ENCODE measurements around the gene LY86. TPM values are rescaled to one million over a fixed set of nuclear protein-coding genes. Genes with fewer than 3 reads are reported as not detected.
"Not testable (repeated sequence)": the region's sequence is repeated elsewhere in the genome, so short reads cannot be mapped to it uniquely, and the experiment has no call there.

LY86 gene
- total RNA-seq, 1 donor from 2014 or later: not detected

GRCh38 chr6:6600875-6601274 is 12.4 kb downstream of the LY86 start:
- H3K4me3 ChIP-seq: no peak overlapping the region
- H3K36me3 ChIP-seq: no peaks in the 10 kb centered on the region
- DNase-seq (ENCODE audit: low spot score in 2 of 2): no peak
- no peaks in the 10 kb centered on the region for H3K27me3 ChIP-seq
- intact Hi-C loops (cut with DNase I): no loop called here
- TF ChIP-seq CTCF (IDR thresholded peaks at IDR 0.05): no peak
- H3K27ac ChIP-seq: no peak overlapping the region
- peaks cover 0 to 5% of the 10 kb centered on the region in 2 donors for H3K9me3 ChIP-seq
- no peaks in the 10 kb centered on the region for H3K4me1 ChIP-seq

- no peaks in the 10 kb centered on the region for H3K27me3 ChIP-seq
- H3K4me1 ChIP-seq: no peaks in the 10 kb centered on the region
- DNase-seq (ENCODE audit: low spot score in 2 of 2): no peak
- intact Hi-C loops (cut with DNase I): no loop called here
- peaks cover 0 to 5% of the 10 kb centered on the region in 2 donors for H3K9me3 ChIP-seq
- no peaks in the 10 kb centered on the region for H3K36me3 ChIP-seq
- H3K4me3 ChIP-seq: no peak overlapping the region
- no peak for TF ChIP-seq CTCF (IDR thresholded peaks at IDR 0.05)
- no peak overlapping the region for H3K27ac ChIP-seq
These were observed 13.7 kb downstream of the LY86 start for GRCh38 chr6:6602262-6602661.

GRCh38 chr6:6603317-6603716 is 14.8 kb downstream of the LY86 start:
- intact Hi-C loops (cut with DNase I): no loop called here
- DNase-seq (ENCODE audit: low spot score in 2 of 2): no peak
- Histone ChIP-seq H3K27ac (no peak overlapping the region), H3K36me3 (no peaks in the 10 kb centered on the region), H3K9me3 (peaks cover 0 to 5% of the 10 kb centered on the region in 2 donors), H3K4me1 (no peaks in the 10 kb centered on the region), H3K4me3 (no peak overlapping the region), H3K27me3 (no peaks in the 10 kb centered on the region)
- TF ChIP-seq CTCF (IDR thresholded peaks at IDR 0.05): no peak

- Histone ChIP-seq H3K9me3 (peaks cover 0 to 5% of the 10 kb centered on the region in 2 donors), H3K27me3 (no peaks in the 10 kb centered on the region), H3K4me3 (no peak overlapping the region), H3K4me1 (no peaks in the 10 kb centered on the region), H3K36me3 (no peaks in the 10 kb centered on the region), H3K27ac (no peak overlapping the region)
- intact Hi-C loops (cut with DNase I): no loop called here
- TF ChIP-seq CTCF (IDR thresholded peaks at IDR 0.05): no peak
- no peak for DNase-seq (ENCODE audit: low spot score in 2 of 2)
These were observed 15.5 kb downstream of the LY86 start for GRCh38 chr6:6604015-6604414.

- no peak for DNase-seq (ENCODE audit: low spot score in 2 of 2)
- Histone ChIP-seq H3K27me3 (no peaks in the 10 kb centered on the region), H3K36me3 (no peaks in the 10 kb centered on the region), H3K4me3 (no peak overlapping the region), H3K4me1 (no peaks in the 10 kb centered on the region), H3K9me3 (peaks cover 0 to 5% of the 10 kb centered on the region in 2 donors), H3K27ac (no peak overlapping the region)
- TF ChIP-seq CTCF (IDR thresholded peaks at IDR 0.05): no peak
- intact Hi-C loops (cut with DNase I): no loop called here
These were observed 16.0 kb downstream of the LY86 start for GRCh38 chr6:6604566-6604965.

GRCh38 chr6:6605873-6606272 is 17.4 kb downstream of the LY86 start:
- Histone ChIP-seq H3K4me3 (no peak overlapping the region), H3K27ac (no peak overlapping the region), H3K4me1 (no peaks in the 10 kb centered on the region), H3K9me3 (peaks cover 0 to 5% of the 10 kb centered on the region in 2 donors), H3K36me3 (no peaks in the 10 kb centered on the region), H3K27me3 (no peaks in the 10 kb centered on the region)
- no peak for DNase-seq (ENCODE audit: low spot score in 2 of 2)
- intact Hi-C loops (cut with DNase I): no loop called here
- no peak for TF ChIP-seq CTCF (IDR thresholded peaks at IDR 0.05)

GRCh38 chr6:6606391-6607030 is 18.0 kb downstream of the LY86 start:
- H3K27ac ChIP-seq; H3K9me3 ChIP-seq; H3K36me3 ChIP-seq; intact Hi-C loops (cut with DNase I); H3K27me3 ChIP-seq; H3K4me1 ChIP-seq; DNase-seq (ENCODE audit: low spot score in 2 of 2); H3K4me3 ChIP-seq: not testable (repeated sequence)
